Fibroblast of lung (primary cell): ENCODE measurements around the gene HPX.

ENCODE experiments used
- CTCF ChIP-seq, 2 donors: IDR thresholded peaks in 1 of 2; conservative IDR thresholded peaks in 1 of 2; 1 replicate in 1 of 2; 2 replicates in 1 of 2; pipeline ENCODE4 v1.5.1; 2011 to 2012; ENCODE audit warnings: low read length in 2 of 2, control low read depth in 1 of 2, inconsistent platforms in 1 of 2, low read depth in 1 of 2, mild to moderate bottlenecking in 1 of 2
- EZH2 ChIP-seq: IDR thresholded peaks from 2 replicates; pipeline ENCODE4 v1.5.1; 2012; ENCODE audit warnings: low read length, control low read depth, mild to moderate bottlenecking; ENCODE audit errors: missing control alignments

- TF ChIP-seq CTCF (conservative IDR thresholded peaks at IDR 0.05 in 1 of 2, IDR thresholded peaks at IDR 0.05 in 1 of 2; ENCODE audit: low read depth in 1 of 2, low read length in 2 of 2) (no peak), EZH2 (no peak)
Measured at GRCh38 chr11:6391537-6392134, 49.2 kb downstream of the HPX start.
